IMR-90 (cell line): ENCODE results near the gene ADAM12. TPM values are rescaled to one million over a fixed set of nuclear protein-coding genes. Genes with fewer than 3 reads are reported as not detected.
A peak's percentile ranks its signal among the peaks of the same experiment; 100 is the strongest.

Source experiments
- ATAC-seq: fragments of 200-7000 bp; cut with Tn5 transposase; 2 replicates; pipeline ENCODE4 v1.9.1; 2020; ENCODE audit warnings: low read depth, mild to moderate bottlenecking, moderate library complexity
- BruUV-seq: library from RNA; stranded (reverse); fragments of 400-500 nt; replicated peaks from 2 replicates; lab custom pipeline; 2021; lab: Mats Ljungman, UMichigan
- CTCF ChIA-PET: fragments of 300-600 bp; formaldehyde crosslinking; extraction: SDS; loops from one replicate; lab custom pipeline; 2021; ENCODE audit warnings: antibody characterized with exemption; lab: Yijun Ruan, JAX
- POLR2A ChIA-PET: fragments of 300-600 bp; sonication (Branson Sonifier 250); formaldehyde crosslinking; loops from one replicate; lab custom pipeline; 2022; ENCODE audit warnings: antibody characterized with exemption; ENCODE audit not compliant: unreplicated experiment; lab: Charles Lee
- DNase-seq: peaks from one replicate; pipeline ENCODE4 v3.0.0; 2013
- H2AFZ ChIP-seq: replicated peaks from 2 replicates; pipeline ENCODE3; 2013; ENCODE audit warnings: low read length, mild to moderate bottlenecking; ENCODE audit not compliant: poor library complexity
- H2AK5ac ChIP-seq: 2 replicates; pipeline ENCODE4 v1.6.1; 2013; ENCODE audit warnings: low read depth, low read length, inconsistent platforms
- H2AK9ac ChIP-seq: replicated peaks from 2 replicates; pipeline ENCODE3; 2013; ENCODE audit warnings: mild to moderate bottlenecking, low read depth, low read length, moderate library complexity; ENCODE audit not compliant: poor library complexity
- H2BK120ac ChIP-seq: 2 replicates; pipeline ENCODE4 v1.6.1; 2013; ENCODE audit warnings: low read depth, low read length, inconsistent platforms
- H2BK15ac ChIP-seq: 3 replicates; pipeline ENCODE4 v1.6.1; 2013; ENCODE audit warnings: low read depth, low read length, inconsistent platforms
- H2BK20ac ChIP-seq: 2 replicates; pipeline ENCODE4 v1.6.1; 2013; ENCODE audit warnings: low read depth, mild to moderate bottlenecking, inconsistent platforms, low read length, moderate library complexity
- H2BK5ac ChIP-seq: 2 replicates; pipeline ENCODE4 v1.6.1; 2013; ENCODE audit warnings: mild to moderate bottlenecking, low read depth, low read length, inconsistent platforms; ENCODE audit not compliant: poor library complexity, severe bottlenecking
- H3K14ac ChIP-seq: replicated peaks from 2 replicates; pipeline ENCODE4 v1.6.1; 2013; ENCODE audit warnings: low read depth, low read length, inconsistent platforms
- H3K18ac ChIP-seq: 2 replicates; pipeline ENCODE4 v1.6.1; 2013; ENCODE audit warnings: low read depth, low read length, control low read depth
- H3K23ac ChIP-seq: 2 replicates; pipeline ENCODE4 v1.6.1; 2013; ENCODE audit warnings: low read depth, low read length, inconsistent platforms
- H3K27ac ChIP-seq: 2 replicates; pipeline ENCODE4 v1.5.1; 2013; ENCODE audit warnings: mild to moderate bottlenecking, control low read depth, low read length; ENCODE audit not compliant: insufficient read depth
- H3K27me3 ChIP-seq: 2 replicates; pipeline ENCODE4 v1.6.1; 2013; ENCODE audit warnings: low read length; ENCODE audit not compliant: control insufficient read depth, insufficient read depth
- H3K36me3 ChIP-seq: 2 replicates; pipeline ENCODE4 v1.6.1; 2013; ENCODE audit warnings: low read length, mixed read lengths; ENCODE audit not compliant: control insufficient read depth, insufficient read depth
- H3K4ac ChIP-seq: 2 replicates; pipeline ENCODE4 v1.6.1; 2013; ENCODE audit warnings: low read depth, low read length, inconsistent platforms
- H3K4me1 ChIP-seq: 2 replicates; pipeline ENCODE4 v1.6.1; 2013; ENCODE audit warnings: low read length, mixed read lengths; ENCODE audit not compliant: control insufficient read depth, insufficient read depth
- H3K4me2 ChIP-seq: 2 replicates; pipeline ENCODE4 v1.6.1; 2013; ENCODE audit warnings: low read depth, mild to moderate bottlenecking, control low read depth, low read length, moderate library complexity
- H3K4me3 ChIP-seq: 2 replicates; pipeline ENCODE4 v1.5.1; 2013; ENCODE audit warnings: low read depth, mild to moderate bottlenecking, control low read depth, low read length, moderate library complexity; ENCODE audit not compliant: insufficient read depth
- H3K56ac ChIP-seq: 2 replicates; pipeline ENCODE4 v1.6.1; 2013; ENCODE audit warnings: low read length, inconsistent platforms; ENCODE audit not compliant: insufficient read depth; ENCODE audit errors: extremely low read depth
- H3K79me1 ChIP-seq, 2 experiments: 2 replicates each; pipeline ENCODE4 v1.6.1; 2013; ENCODE audit warnings: low read length in 2 of 2, inconsistent platforms in 1 of 2, low read depth in 1 of 2
- H3K9ac ChIP-seq: 2 replicates; pipeline ENCODE4 v1.6.1; 2013; ENCODE audit warnings: low read depth, low read length, control low read depth
- H3K9me1 ChIP-seq: 2 replicates; pipeline ENCODE4 v1.6.1; 2013; ENCODE audit warnings: low read length, inconsistent platforms; ENCODE audit not compliant: insufficient read depth
- H3K9me3 ChIP-seq: 2 replicates; pipeline ENCODE4 v1.6.1; 2013; ENCODE audit warnings: low read length; ENCODE audit not compliant: control insufficient read depth, insufficient read depth
- H4K20me1 ChIP-seq: 2 replicates; pipeline ENCODE4 v1.6.1; 2013; ENCODE audit warnings: low read length, inconsistent platforms; ENCODE audit not compliant: insufficient read depth
- H4K5ac ChIP-seq: 2 replicates; pipeline ENCODE4 v1.6.1; 2013; ENCODE audit warnings: mild to moderate bottlenecking, low read depth, low read length, control low read depth
- H4K8ac ChIP-seq, 2 experiments: 2 replicates each; pipeline ENCODE4 v1.6.1; 2013; ENCODE audit warnings: low read depth in 2 of 2, low read length in 2 of 2, control low read depth in 1 of 2, inconsistent platforms in 1 of 2
- H4K91ac ChIP-seq: 2 replicates; pipeline ENCODE4 v1.6.1; 2013; ENCODE audit warnings: low read depth, low read length, inconsistent platforms; ENCODE audit not compliant: insufficient read depth
- CTCF ChIP-seq: conservative IDR thresholded peaks from 2 replicates; pipeline ENCODE4 v1.5.1; 2012; ENCODE audit warnings: mild to moderate bottlenecking, low read depth, low read length, improper control_type of control experiment
- MAFK ChIP-seq: IDR thresholded peaks from 2 replicates; pipeline ENCODE4 v1.6.1; 2012; ENCODE audit warnings: low read depth, low read length, improper control_type of control experiment
- WGBS, 2 experiments: methylation state at CpG; one replicate each; pipeline versions ENCODE4 v1.1.5 to v1.1.7; 2013; ENCODE audit warnings: missing lambda C conversion rate in 2 of 2; ENCODE audit not compliant: insufficient read length in 1 of 2; ENCODE audit errors: extremely low coverage in 2 of 2; 5-methylcytosine and 5-hydroxymethylcytosine counted together
- dilution Hi-C: fragments of 300-500 bp; cut with HindIII; formaldehyde crosslinking; loops from one replicate; pipeline ENCODE4 v1.14.3; 2018; ENCODE audit warnings: low sequenced_read_pairs; ENCODE audit not compliant: unreplicated experiment
- in situ Hi-C: fragments of 300-500 bp; cut with MboI; formaldehyde crosslinking; loops from 3 replicates; pipeline ENCODE4 v1.14.3; 2019; ENCODE audit warnings: low sequenced_read_pairs, inconsistent platforms, mixed read lengths
- intact Hi-C: fragments of 100-400 bp; cut with micrococcal nuclease; formaldehyde crosslinking; loops from 2 replicates; pipeline ENCODE4 v1.10.0; 2022
- polyA plus RNA-seq, 3 experiments: library from polyadenylated mRNA; depleted of rRNA; stranded (reverse); fragments of >200 nt; gene quantifications; 2 replicates each; pipeline ENCODE4 v1.2.3, GENCODE V29; 2012; ENCODE audit warnings: low replicate concordance in 1 of 3
- total RNA-seq: library from RNA; depleted of rRNA; stranded (reverse); fragments of >200 nt; gene quantifications from 2 replicates; pipeline ENCODE4 v1.2.3, GENCODE V29; 2012

ADAM12 gene
- total and polyA plus RNA-seq, 2 of the 4 experiments (the other 2 are of a cell fraction): 9.6 to 10.2 TPM

GRCh38 chr10:126097558-126098225 is 290.6 kb downstream of the ADAM12 start:
- no peaks in the 10 kb centered on the region for H3K9me3 ChIP-seq
- no peak overlapping the region for H2AK5ac ChIP-seq
- no peaks in the 10 kb centered on the region for H3K9me1 ChIP-seq
- no peak overlapping the region for H4K8ac ChIP-seq
- 0 out of 2 replicates have a peak, but pooled peaks have one; percentile 5 for TF ChIP-seq CTCF
- TF ChIP-seq MAFK: no peak
- H3K36me3 ChIP-seq: no peaks in the 10 kb centered on the region
- ChIA-PET POLR2A (no interaction called here), CTCF (interaction anchor here (0.7 to 1.5 kb wide), 2 partner anchors 27 to 51 kb away, joined by 3 read pairs; no protein-coding TSS in a partner anchor)
- no peak overlapping the region for H3K18ac ChIP-seq
- no peak overlapping the region for H4K5ac ChIP-seq
- H2AFZ ChIP-seq: no peak overlapping the region
- no peak overlapping the region for H2BK5ac ChIP-seq
- H2BK20ac ChIP-seq: no peak overlapping the region
- H2BK120ac ChIP-seq: no peak overlapping the region
- no peak for ATAC-seq
- no peaks in the 10 kb centered on the region for H3K27me3 ChIP-seq
- no peak overlapping the region for H3K27ac ChIP-seq
- in situ Hi-C loops (no loop called here), intact Hi-C loops (no loop called here), dilution Hi-C loops (no loop called here)
- no peak for DNase-seq
- no peak overlapping the region for H3K9ac ChIP-seq
- no peak overlapping the region for H2BK15ac ChIP-seq
- no CpG with 5 or more reads among the region's 6 CpGs for WGBS, 2 experiments
- peaks cover 3% of the 10 kb centered on the region; the same call in 1 of the 2 replicates for H3K4me1 ChIP-seq
- no peak overlapping the region for H3K4me2 ChIP-seq
- H3K14ac ChIP-seq: no peak overlapping the region
- H3K4me3 ChIP-seq: no peak overlapping the region
- no TSS peak for BruUV-seq
- no peak overlapping the region for H3K56ac ChIP-seq
- no peak overlapping the region for H2AK9ac ChIP-seq
- H3K4ac ChIP-seq: no peak overlapping the region
- H3K79me1 ChIP-seq: no peaks in the 10 kb centered on the region
- H3K23ac ChIP-seq: no peak overlapping the region
- no peak overlapping the region for H4K91ac ChIP-seq
- no peaks in the 10 kb centered on the region; the same call in 1 of the 2 replicates for H4K20me1 ChIP-seq
